ENCODE results near the gene SEZ6L2. TPM values are rescaled to one million over a fixed set of nuclear protein-coding genes. Genes with fewer than 3 reads are reported as not detected.
A peak's percentile ranks its signal among the peaks of the same experiment; 100 is the strongest.

SEZ6L2 gene
- total and polyA plus RNA-seq, 2 of the 8 experiments (the other 6 are each of a cell fraction or from before 2014, with no cell fraction given): 43.5 to 47.7 TPM

- TF ChIP-seq CHD7 (IDR thresholded peaks at IDR 0.05; ENCODE audit: insufficient replicate concordance, low read length): no peak
- TF ChIP-seq EP300 (IDR thresholded peaks at IDR 0.05; ENCODE audit: borderline replicate concordance in 1 of 2, low read depth in 2 of 2, low read length in 2 of 2): peak in 1 of 2 experiments; percentile 99; a peak in 2 of 3 replicates
- TF ChIP-seq GABPA (IDR thresholded peaks at IDR 0.05; ENCODE audit: borderline replicate concordance, insufficient read depth, low read length): no peak
Observed at GRCh38 chr16:29862884-29863668, 36.3 kb downstream of the SEZ6L2 start, which contains the start of gene CDIPT (continued).
